Activated naive CD8-positive, alpha-beta T cell treated with anti-CD3 and anti-CD28 coated beads, Interleukin-2, amount 50 U/mL, for 16 hours (primary cell): ENCODE measurements around the gene LENEP.

ENCODE experiments used
- DNase-seq: peaks from one replicate; pipeline ENCODE4 v3.0.0-alpha.2; 2020; ENCODE audit warnings: low read depth, low spot score

Gene LENEP

GRCh38 chr1:154993572-154994268 is at the start of gene LENEP:
TSS of gene LENEP (plus strand) at chr1:154993586. CDS start at chr1:154993608, 22 bp downstream.
- DNase-seq = no peak

GRCh38 chr1:154943649-154944400 is 49.6 kb upstream of the LENEP start:
- no peak for DNase-seq

GRCh38 chr1:154944401-154945159 is 48.8 kb upstream of the LENEP start:
- no peak for DNase-seq

- no peak for DNase-seq
These were observed 48.0 kb upstream of the LENEP start for GRCh38 chr1:154945160-154945961.

- DNase-seq = no peak
These were observed 47.2 kb upstream of the LENEP start for GRCh38 chr1:154945962-154946850.

- no peak for DNase-seq
These were observed 45.3 kb upstream of the LENEP start for GRCh38 chr1:154948079-154948478.

- DNase-seq = no peak
These were observed 41.3 kb upstream of the LENEP start for GRCh38 chr1:154951901-154952657.

- DNase-seq = no peak
These were observed 40.7 kb upstream of the LENEP start for GRCh38 chr1:154952664-154953063.

GRCh38 chr1:154953611-154954038 is 39.8 kb upstream of the LENEP start:
- no peak for DNase-seq

- no peak for DNase-seq
These were observed 38.8 kb upstream of the LENEP start for GRCh38 chr1:154954541-154954940.

GRCh38 chr1:154955039-154955717 is 38.2 kb upstream of the LENEP start:
- DNase-seq = no peak

GRCh38 chr1:154955718-154956543 is 37.5 kb upstream of the LENEP start, which contains the start of gene PBXIP1:
TSS of gene PBXIP1 (minus strand) at chr1:154956099. CDS start at chr1:154953721, 2,378 bp downstream.
- DNase-seq = peak; percentile 68

GRCh38 chr1:154956544-154956941 is 36.8 kb upstream of the LENEP start:
- DNase-seq = no peak

- no peak for DNase-seq
These were observed 36.2 kb upstream of the LENEP start for GRCh38 chr1:154957091-154957657.

GRCh38 chr1:154958036-154958435 is 35.4 kb upstream of the LENEP start:
- DNase-seq = no peak

GRCh38 chr1:154958681-154959425 is 34.5 kb upstream of the LENEP start:
- no peak for DNase-seq

GRCh38 chr1:154959426-154959780 is 34.0 kb upstream of the LENEP start:
- DNase-seq = no peak
